Prostate gland (tissue), 2 donors: ENCODE data around the gene DCLRE1A. TPM values are rescaled to one million over a fixed set of nuclear protein-coding genes. Genes with fewer than 3 reads are reported as not detected.

Experiments used
- DNase-seq: peaks from one replicate; pipeline ENCODE4 v3.0.0-alpha.2; 2019; ENCODE audit warnings: low spot score
- H3K27ac ChIP-seq, 2 donors: fragments of 200-600 bp; sonication (generic); 2 replicates each; pipeline ENCODE4 v1.5.1; 2017 to 2019
- H3K27me3 ChIP-seq: fragments of 200-600 bp; sonication (generic); replicated peaks from 2 replicates; pipeline ENCODE4 v1.5.1; 2019; ENCODE audit not compliant: insufficient read depth
- H3K36me3 ChIP-seq, 2 donors: fragments of 200-600 bp; sonication (generic); 1 replicate in 1 of 2; 2 replicates in 1 of 2; pipeline versions ENCODE4 v1.5.1 to v1.8.1; 2017 to 2019
- H3K4me1 ChIP-seq: fragments of 200-600 bp; sonication (generic); replicated peaks from 2 replicates; pipeline ENCODE4 v1.5.1; 2019
- H3K4me3 ChIP-seq, 2 donors: fragments of 200-600 bp; sonication (generic); 2 replicates each; pipeline ENCODE4 v1.5.1; 2017 to 2019
- H3K9me3 ChIP-seq: fragments of 200-600 bp; sonication (generic); 2 replicates; pipeline ENCODE4 v1.5.1; 2017
- POLR2A ChIP-seq: fragments of 450-650 bp; IDR thresholded peaks from one replicate; pipeline ENCODE4 v1.6.1; 2016; ENCODE audit warnings: antibody characterized with exemption, mild to moderate bottlenecking
- POLR2AphosphoS5 ChIP-seq: sonication (generic); formaldehyde crosslinking; IDR thresholded peaks from one replicate; pipeline ENCODE4 v1.6.1; 2017; ENCODE audit warnings: antibody characterized with exemption
- WGBS: methylation state at CpG from one replicate; pipeline ENCODE4 v1.1.5; 2018; 5-methylcytosine and 5-hydroxymethylcytosine counted together
- intact Hi-C: fragments of 100-400 bp; cut with DNase I; formaldehyde crosslinking; loops from one replicate; pipeline ENCODE4 v1.14.2; 2022
- total RNA-seq, 2 donors: library from RNA; depleted of rRNA; stranded (reverse); fragments of >200 nt; gene quantifications; one replicate each; pipeline ENCODE4 v1.1.0, GENCODE V29; 2016
- TF ChIP-seq, protein P1 (sequence below), 4 experiments: fragments of 200-600 bp in 2 of 4; fragments of 450-650 bp in 2 of 4; sonication (generic) in 2 of 4; IDR thresholded peaks; 1 replicate in 3 of 4; 2 replicates in 1 of 4; pipeline ENCODE4 v1.5.1; 2016 to 2019; ENCODE audit warnings: antibody characterized with exemption in 4 of 4, mild to moderate bottlenecking in 2 of 4, moderate library complexity in 2 of 4

DCLRE1A gene
- total RNA-seq, 2 donors from 2014 or later = 6.2 to 9.7 TPM

DNA sequence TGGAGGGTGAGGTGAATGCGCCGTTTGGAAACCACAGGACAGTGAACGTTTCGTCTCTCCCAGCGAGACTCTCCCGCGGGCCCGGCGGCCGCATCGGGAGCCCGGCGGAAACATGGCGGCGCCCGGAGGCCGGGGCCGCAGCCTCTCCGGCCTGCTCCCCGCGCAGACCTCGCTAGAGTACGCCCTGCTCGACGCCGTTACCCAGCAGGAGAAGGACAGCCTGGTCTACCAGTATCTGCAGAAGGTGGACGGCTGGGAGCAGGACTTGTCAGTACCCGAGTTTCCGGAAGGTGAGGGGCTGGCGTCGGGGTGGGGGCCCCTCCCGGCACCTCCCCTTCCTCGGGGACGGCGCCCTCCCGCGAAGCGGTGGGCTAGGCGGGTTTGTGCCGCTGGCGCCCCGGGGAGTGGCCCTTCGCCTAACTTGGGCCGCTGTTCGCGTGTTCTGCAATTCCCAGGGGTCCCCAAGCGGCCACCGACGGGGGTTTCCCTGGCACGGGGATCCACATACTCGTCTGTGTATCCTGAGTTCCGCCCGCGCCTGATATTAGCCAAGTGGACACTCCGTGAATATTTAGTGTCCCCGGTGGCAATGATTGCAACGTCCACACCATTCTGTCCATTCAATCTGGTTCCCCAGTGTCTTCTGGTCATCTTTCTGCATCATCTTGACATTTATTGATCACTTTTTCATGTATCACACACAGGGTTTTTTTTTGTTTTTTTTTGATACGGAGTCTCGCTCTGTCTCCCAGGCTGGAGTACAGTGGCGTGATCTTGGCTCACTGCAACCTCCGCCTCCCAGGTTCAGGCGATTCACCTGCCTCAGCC, 1.1 kb upstream of the DCLRE1A start:
- Histone ChIP-seq H3K27ac (peak overlapping the region; percentile 91 to 98), H3K4me3 (peak overlapping the region; percentile 59 to 85), H3K27me3 (no peaks in the 10 kb centered on the region), H3K4me1 (no peaks in the 10 kb centered on the region), H3K36me3 (no peaks in the 10 kb centered on the region), H3K9me3 (no peaks in the 10 kb centered on the region)
- DNase-seq = peak; percentile 50
- TF ChIP-seq, protein P1, sequence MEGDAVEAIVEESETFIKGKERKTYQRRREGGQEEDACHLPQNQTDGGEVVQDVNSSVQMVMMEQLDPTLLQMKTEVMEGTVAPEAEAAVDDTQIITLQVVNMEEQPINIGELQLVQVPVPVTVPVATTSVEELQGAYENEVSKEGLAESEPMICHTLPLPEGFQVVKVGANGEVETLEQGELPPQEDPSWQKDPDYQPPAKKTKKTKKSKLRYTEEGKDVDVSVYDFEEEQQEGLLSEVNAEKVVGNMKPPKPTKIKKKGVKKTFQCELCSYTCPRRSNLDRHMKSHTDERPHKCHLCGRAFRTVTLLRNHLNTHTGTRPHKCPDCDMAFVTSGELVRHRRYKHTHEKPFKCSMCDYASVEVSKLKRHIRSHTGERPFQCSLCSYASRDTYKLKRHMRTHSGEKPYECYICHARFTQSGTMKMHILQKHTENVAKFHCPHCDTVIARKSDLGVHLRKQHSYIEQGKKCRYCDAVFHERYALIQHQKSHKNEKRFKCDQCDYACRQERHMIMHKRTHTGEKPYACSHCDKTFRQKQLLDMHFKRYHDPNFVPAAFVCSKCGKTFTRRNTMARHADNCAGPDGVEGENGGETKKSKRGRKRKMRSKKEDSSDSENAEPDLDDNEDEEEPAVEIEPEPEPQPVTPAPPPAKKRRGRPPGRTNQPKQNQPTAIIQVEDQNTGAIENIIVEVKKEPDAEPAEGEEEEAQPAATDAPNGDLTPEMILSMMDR (IDR thresholded peaks at IDR 0.05) = peak in 2 of 4 experiments; percentile 11 to 24
- no peak for TF ChIP-seq POLR2AphosphoS5
- intact Hi-C loops = loop anchor here (2.0 kb wide), 1 partner anchor 190 kb away; no protein-coding TSS in a partner anchor
- WGBS = under 1% methylated on average over 61 of the region's 62 CpGs

DNA sequence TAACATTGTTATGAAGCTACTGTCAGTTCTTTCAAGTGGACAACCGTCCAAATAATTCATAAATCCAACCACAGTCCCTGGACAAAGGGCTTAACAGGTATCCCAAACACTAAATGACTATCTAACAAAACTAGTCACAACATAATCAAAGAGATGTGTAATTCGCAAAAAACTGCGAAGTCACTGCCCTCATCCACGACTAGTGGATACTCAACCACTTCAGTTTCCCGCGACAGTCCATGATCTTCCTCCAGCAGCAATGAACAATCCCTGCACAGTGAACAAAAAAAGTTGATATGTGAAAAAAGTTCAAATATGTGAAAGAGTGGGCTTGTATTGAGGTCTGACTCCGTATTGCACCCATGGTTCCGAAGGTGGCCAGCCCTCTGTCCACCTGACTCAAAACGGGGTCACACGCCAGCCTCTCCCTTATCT, 287 bp downstream of the DCLRE1A start:
- Histone ChIP-seq H3K27me3 (no peaks in the 10 kb centered on the region), H3K27ac (peak overlapping the region; percentile 91 to 98), H3K4me1 (no peaks in the 10 kb centered on the region), H3K4me3 (peak overlapping the region; percentile 59 to 85), H3K36me3 (no peaks in the 10 kb centered on the region), H3K9me3 (no peaks in the 10 kb centered on the region)
- no peak for DNase-seq
- TF ChIP-seq, protein P1 (IDR thresholded peaks at IDR 0.05) = no peak
- TF ChIP-seq POLR2AphosphoS5 (no peak), POLR2A (no peak)
- WGBS = 13% methylated on average over 10 of the region's 10 CpGs
- intact Hi-C loops = loop anchor here (2.0 kb wide), 1 partner anchor 191 kb away; no protein-coding TSS in a partner anchor

DNA sequence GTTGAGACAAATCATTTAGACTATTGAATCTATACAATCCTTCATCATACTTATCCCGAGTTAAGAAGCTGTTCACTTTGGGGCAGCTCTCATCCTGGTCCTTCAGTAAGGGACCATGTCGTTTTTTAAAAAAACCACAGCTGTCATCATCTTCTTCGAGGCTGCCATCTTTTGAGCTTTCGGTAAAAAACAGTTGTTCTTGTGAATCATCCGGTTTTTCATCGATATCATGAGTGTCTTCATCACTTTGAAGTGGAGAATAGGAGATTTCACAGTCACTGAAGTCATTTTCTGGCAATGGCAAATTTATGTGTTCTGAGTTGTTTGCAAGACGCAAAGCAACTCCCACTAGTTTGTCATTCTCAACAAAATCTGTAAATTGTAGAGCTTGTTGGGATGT, 3.9 kb downstream of the DCLRE1A start:
- TF ChIP-seq POLR2AphosphoS5 (no peak), POLR2A (no peak)
- TF ChIP-seq, protein P1 (IDR thresholded peaks at IDR 0.05) = no peak
- Histone ChIP-seq H3K27ac (peak overlapping the region; percentile 24 to 26), H3K27me3 (no peaks in the 10 kb centered on the region), H3K4me3 (no peak overlapping the region), H3K9me3 (no peaks in the 10 kb centered on the region), H3K36me3 (no peaks in the 10 kb centered on the region), H3K4me1 (no peaks in the 10 kb centered on the region)
- WGBS = 84% methylated on average over 7 of the region's 7 CpGs
- intact Hi-C loops = no loop called here
- no peak for DNase-seq

DNA sequence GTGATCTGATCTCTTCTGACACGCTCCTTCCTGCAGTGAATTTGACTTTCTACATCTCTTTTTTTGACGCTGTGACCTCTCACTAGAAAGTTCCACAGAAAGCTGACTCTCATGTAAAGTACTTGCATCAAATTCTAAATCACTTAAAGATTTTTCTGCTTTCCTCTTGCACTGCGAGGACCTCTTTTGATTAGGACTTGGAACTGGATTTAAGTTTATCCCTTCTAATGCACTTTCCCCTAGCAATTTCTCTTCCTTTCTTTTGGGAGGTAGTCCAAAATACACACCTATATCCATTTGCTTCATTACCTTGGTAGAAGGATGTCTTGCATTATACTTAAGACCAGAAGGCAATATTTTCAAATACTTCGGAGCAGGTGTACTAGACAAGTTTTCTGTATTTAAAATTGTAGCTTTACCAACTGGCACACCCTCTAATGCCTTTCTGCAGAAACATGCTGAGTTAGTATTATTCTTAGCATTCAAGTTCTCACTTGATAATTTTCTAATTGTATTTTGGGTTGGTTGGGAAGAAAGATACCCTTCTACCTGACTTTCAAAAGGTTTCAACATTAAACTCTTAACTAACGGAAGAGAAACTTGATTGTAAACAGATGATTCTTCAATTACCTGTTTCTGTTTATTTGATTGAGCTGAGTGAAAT, 4.6 kb downstream of the DCLRE1A start:
- intact Hi-C loops = no loop called here
- WGBS = 86% methylated on average over 5 of the region's 5 CpGs
- DNase-seq = no peak

More for the DNA sequence above, 4.6 kb downstream of the DCLRE1A start:
- no peaks in the 10 kb centered on the region for H3K4me1 ChIP-seq
- H3K27me3 ChIP-seq = no peaks in the 10 kb centered on the region
- no peak overlapping the region for H3K4me3 ChIP-seq
- no peaks in the 10 kb centered on the region for H3K36me3 ChIP-seq
- TF ChIP-seq, protein P1 (IDR thresholded peaks at IDR 0.05) = no peak
- TF ChIP-seq POLR2AphosphoS5 = no peak
- no peak for TF ChIP-seq POLR2A
- H3K9me3 ChIP-seq = no peaks in the 10 kb centered on the region
- peak overlapping the region in 1 of 2 donors; percentile 26 for H3K27ac ChIP-seq
